Stimulated activated CD8-positive, alpha-beta memory T cell treated with anti-CD3 and anti-CD28 coated beads, Interleukin-2, amount 100 ng/mL, for 48 hours (primary cell): ENCODE data around the gene TSFM.
"Not testable (repeated sequence)": the region's sequence is repeated elsewhere in the genome, so short reads cannot be mapped to it uniquely, and the experiment has no call there.

ENCODE experiments used
- DNase-seq, 2 donors: peaks; one replicate each; pipeline ENCODE4 v3.0.0-alpha.2; 2020; ENCODE audit warnings: low read depth in 2 of 2

Gene TSFM

GRCh38 chr12:57763881-57764661 is 18.5 kb upstream of the TSFM start:
- no peak for DNase-seq

- DNase-seq = no peak
These were observed 18.0 kb upstream of the TSFM start for GRCh38 chr12:57764662-57765002.

GRCh38 chr12:57765003-57765697 is 17.4 kb upstream of the TSFM start:
- DNase-seq = peak; percentile 42 to 51

- no peak for DNase-seq
These were observed 16.7 kb upstream of the TSFM start for GRCh38 chr12:57765698-57766463.

- no peak for DNase-seq
These were observed 15.9 kb upstream of the TSFM start, which contains the start of gene CYP27B1 for GRCh38 chr12:57766464-57767304. Gene CYP27B1, minus strand, starts transcription at chr12:57767078. Its CDS starts 37 bp downstream, at chr12:57767041.

GRCh38 chr12:57767305-57767698 is 15.3 kb upstream of the TSFM start:
- no peak for DNase-seq

- DNase-seq = no peak
These were observed 14.7 kb upstream of the TSFM start for GRCh38 chr12:57767876-57768275.

GRCh38 chr12:57769594-57769993 is 13.0 kb upstream of the TSFM start:
- DNase-seq = no peak

- no peak for DNase-seq
These were observed 11.9 kb upstream of the TSFM start for GRCh38 chr12:57770734-57771133.

- peak; percentile 84 to 87 for DNase-seq
These were observed 11.2 kb upstream of the TSFM start for GRCh38 chr12:57771236-57771872.

GRCh38 chr12:57771873-57772428 is 10.6 kb upstream of the TSFM start, which contains the start of gene METTL1:
Gene METTL1, minus strand, starts transcription at chr12:57772105. Its CDS starts 22 bp downstream, at chr12:57772083.
- peak; percentile 88 to 91 for DNase-seq

GRCh38 chr12:57772429-57773322 is 9.9 kb upstream of the TSFM start, which contains the start of gene EEF1AKMT3:
Gene EEF1AKMT3, plus strand, starts transcription at chr12:57772614. Its CDS starts 111 bp downstream, at chr12:57772725.
- DNase-seq = no peak

- DNase-seq = not testable (repeated sequence)
These were observed 8.0 kb upstream of the TSFM start for GRCh38 chr12:57774634-57775033.

- no peak for DNase-seq
These were observed 7.5 kb upstream of the TSFM start for GRCh38 chr12:57775044-57775443.

- no peak for DNase-seq
These were observed 6.9 kb upstream of the TSFM start for GRCh38 chr12:57775563-57776246.

- DNase-seq = no peak
These were observed 6.4 kb upstream of the TSFM start for GRCh38 chr12:57776247-57776587.

GRCh38 chr12:57777367-57777766 is 5.2 kb upstream of the TSFM start:
- DNase-seq = no peak

- no peak for DNase-seq
These were observed 4.7 kb upstream of the TSFM start for GRCh38 chr12:57777911-57778310.

GRCh38 chr12:57779736-57780135 is 2.9 kb upstream of the TSFM start:
- no peak for DNase-seq
